CD14-positive monocyte (primary cell): ENCODE measurements around the gene FKBP15. TPM values are rescaled to one million over a fixed set of nuclear protein-coding genes. Genes with fewer than 3 reads are reported as not detected.
A peak's percentile ranks its signal among the peaks of the same experiment; 100 is the strongest.

ENCODE experiments used
- DNase-seq, 3 donors: peaks; one replicate each; pipeline ENCODE4 v3.0.0-alpha.2; 2011 to 2022
- H2AFZ ChIP-seq: 2 replicates; pipeline ENCODE4 v1.6.0; 2012; ENCODE audit warnings: mild to moderate bottlenecking, low read depth, low read length, inconsistent platforms; ENCODE audit not compliant: insufficient read depth, poor library complexity, severe bottlenecking
- H3K27ac ChIP-seq, 2 donors: 1 replicate in 1 of 2; 2 replicates in 1 of 2; pipeline ENCODE4 v1.5.1; 2012 to 2013; ENCODE audit warnings: low read length in 2 of 2, control low read depth in 1 of 2, inconsistent platforms in 1 of 2, low read depth in 1 of 2, mild to moderate bottlenecking in 1 of 2
- H3K27me3 ChIP-seq, 2 donors: one replicate each; pipeline versions ENCODE4 v1.6.0 to v1.6.1; 2011 to 2013; ENCODE audit warnings: low read length in 2 of 2; ENCODE audit not compliant: control insufficient read depth in 2 of 2, insufficient read depth in 2 of 2
- H3K36me3 ChIP-seq, 2 donors: replicated peaks in 1 of 2; 1 replicate in 1 of 2; 2 replicates in 1 of 2; pipeline versions ENCODE4 v1.5.1 to v1.6.1; 2012 to 2013; ENCODE audit warnings: low read length in 2 of 2, control low read depth in 1 of 2, inconsistent platforms in 1 of 2, mild to moderate bottlenecking in 1 of 2; ENCODE audit not compliant: insufficient read depth in 2 of 2, control insufficient read depth in 1 of 2
- H3K4me1 ChIP-seq, 2 donors: 1 replicate in 1 of 2; 2 replicates in 1 of 2; pipeline versions ENCODE4 v1.5.1 to v1.6.1; 2012 to 2013; ENCODE audit warnings: low read length in 2 of 2, control low read depth in 1 of 2, inconsistent platforms in 1 of 2, mild to moderate bottlenecking in 1 of 2, moderate library complexity in 1 of 2; ENCODE audit not compliant: insufficient read depth in 2 of 2, control insufficient read depth in 1 of 2
- H3K4me2 ChIP-seq: replicated peaks from 2 replicates; pipeline ENCODE3; 2012; ENCODE audit warnings: low read length, moderate library complexity, mild to moderate bottlenecking; ENCODE audit not compliant: poor library complexity, severe bottlenecking; ENCODE audit errors: extremely low read depth
- H3K4me3 ChIP-seq, 3 experiments: fragments of 200-600 bp in 1 of 3; sonication (generic) in 1 of 3; replicated peaks in 1 of 3; 1 replicate in 2 of 3; 2 replicates in 1 of 3; pipeline ENCODE4 v1.5.1; 2011 to 2013; ENCODE audit warnings: low read length in 3 of 3, mild to moderate bottlenecking in 3 of 3, control low read depth in 2 of 3, low read depth in 2 of 3, inconsistent platforms in 1 of 3, moderate library complexity in 1 of 3
- H3K79me2 ChIP-seq: 2 replicates; pipeline ENCODE4 v1.6.0; 2012; ENCODE audit warnings: mild to moderate bottlenecking, control low read depth, inconsistent platforms, low read length, moderate library complexity; ENCODE audit not compliant: insufficient read depth
- H3K9ac ChIP-seq: 2 replicates; pipeline ENCODE4 v1.6.0; 2017; ENCODE audit warnings: low read length, mild to moderate bottlenecking; ENCODE audit not compliant: insufficient read depth, poor library complexity, severe bottlenecking
- H3K9me3 ChIP-seq, 2 donors: replicated peaks in 1 of 2; 1 replicate in 1 of 2; 2 replicates in 1 of 2; pipeline versions ENCODE4 v1.5.1 to v1.6.1; 2012 to 2013; ENCODE audit warnings: low read length in 2 of 2, control low read depth in 1 of 2; ENCODE audit not compliant: control insufficient read depth in 1 of 2, insufficient read depth in 1 of 2
- H4K20me1 ChIP-seq: 2 replicates; pipeline ENCODE4 v1.6.0; 2012; ENCODE audit warnings: mild to moderate bottlenecking, low read length, control low read depth, moderate library complexity; ENCODE audit not compliant: insufficient read depth
- H3K27ac Mint-ChIP-seq, 7 donors: one replicate each; pipeline ENCODE4 v1.8.0; 2020; ENCODE audit warnings: mild to moderate bottlenecking in 7 of 7, mixed read lengths in 7 of 7, moderate library complexity in 6 of 7, inconsistent platforms in 2 of 7
- H3K27me3 Mint-ChIP-seq, 3 donors: one replicate each; pipeline ENCODE4 v1.8.0; 2021 to 2022; ENCODE audit warnings: low read depth in 3 of 3, mild to moderate bottlenecking in 3 of 3, mixed read lengths in 3 of 3, moderate library complexity in 3 of 3, inconsistent platforms in 1 of 3
- H3K36me3 Mint-ChIP-seq, 2 donors: one replicate each; pipeline ENCODE4 v1.8.0; 2020; ENCODE audit warnings: mixed read lengths in 2 of 2, inconsistent platforms in 1 of 2, mild to moderate bottlenecking in 1 of 2
- H3K4me1 Mint-ChIP-seq: one replicate; pipeline ENCODE4 v1.8.0; 2020; ENCODE audit warnings: mild to moderate bottlenecking, mixed read lengths
- H3K4me3 Mint-ChIP-seq, 2 donors: one replicate each; pipeline ENCODE4 v1.8.0; 2020; ENCODE audit warnings: mild to moderate bottlenecking in 2 of 2, mixed read lengths in 2 of 2, moderate library complexity in 1 of 2
- H3K9me3 Mint-ChIP-seq, 7 donors: one replicate each; pipeline ENCODE4 v1.8.0; 2020 to 2022; ENCODE audit warnings: mixed read lengths in 7 of 7, mild to moderate bottlenecking in 6 of 7, moderate library complexity in 6 of 7, inconsistent platforms in 2 of 7
- CTCF ChIP-seq: fragments of 200-600 bp; IDR thresholded peaks from one replicate; pipeline ENCODE4 v1.8.0; 2022; ENCODE audit warnings: antibody characterized with exemption, mild to moderate bottlenecking
- WGBS: methylation state at CpG from one replicate; pipeline ENCODE4 v1.1.5; 2013; ENCODE audit warnings: missing lambda C conversion rate; ENCODE audit not compliant: insufficient coverage; 5-methylcytosine and 5-hydroxymethylcytosine counted together
- intact Hi-C, 2 donors: fragments of 100-400 bp; cut with micrococcal nuclease; formaldehyde crosslinking; loops; one replicate each; pipeline versions ENCODE4 v1.15.0 to v1.15.1; 2023
- polyA plus RNA-seq, 3 donors: library from polyadenylated mRNA; depleted of rRNA in 1 of 3; unstranded in 2 of 3; stranded (reverse) in 1 of 3; fragments of 300-500 nt in 2 of 3; fragments of >200 nt in 1 of 3; fragmentation: Illumina TruSeq in 2 of 3; gene quantifications; 1 replicate in 2 of 3; 2 replicates in 1 of 3; pipeline ENCODE4 v1.2.3, GENCODE V29; 2012 to 2021

FKBP15 gene
- polyA plus RNA-seq, 3 donors = 32.3 to 120 (median 55.7) TPM

GRCh38 chr9:113152699-113153098 lies 68.4 kb downstream of the FKBP15 start:
- DNase-seq = peak in 1 of 3 donors; percentile 68
- peaks cover 17 to 32% of the 10 kb centered on the region in 2 donors for H3K36me3 ChIP-seq
- no peaks in the 10 kb centered on the region for H3K9me3 ChIP-seq
- peaks cover 79 to 84% of the 10 kb centered on the region in 2 donors for H3K4me1 ChIP-seq
- Mint-ChIP-seq H3K4me1 (peaks cover 79% of the 10 kb centered on the region), H3K36me3 (peaks cover 32 to 58% of the 10 kb centered on the region in 2 donors), H3K9me3 (no peaks in the 10 kb centered on the region), H3K27me3 (peaks cover 0 to 5% (median 3%) of the 10 kb centered on the region in 3 donors), H3K4me3 (peak overlapping the region; percentile 94 to 96), H3K27ac (peak overlapping the region; percentile 96 to 100 (median 99))
- intact Hi-C loops = loop anchor here (5.0 kb wide), 1 partner anchor 35 kb away; no protein-coding TSS in a partner anchor
- H3K79me2 ChIP-seq = peaks cover 68% of the 10 kb centered on the region
- H3K9ac ChIP-seq = peak overlapping the region; percentile 100
- no CpG with 5 or more reads among the region's 3 CpGs for WGBS
- peaks cover 53% of the 10 kb centered on the region for H4K20me1 ChIP-seq
- H3K27me3 ChIP-seq = no peaks in the 10 kb centered on the region
- H3K27ac ChIP-seq = peak overlapping the region; percentile 96 to 98
- peak overlapping the region; percentile 75 to 97 (median 93) for H3K4me3 ChIP-seq
- H3K4me2 ChIP-seq = peak overlapping the region; percentile 83
- TF ChIP-seq CTCF = no peak
- no peak overlapping the region for H2AFZ ChIP-seq

- peaks cover 76 to 77% of the 10 kb centered on the region in 2 donors for H3K4me1 ChIP-seq
- no peaks in the 10 kb centered on the region for H3K27me3 ChIP-seq
- peak overlapping the region; percentile 100 for H3K9ac ChIP-seq
- H2AFZ ChIP-seq = peak overlapping the region; percentile 68
- peaks cover 60% of the 10 kb centered on the region for H3K79me2 ChIP-seq
- peak overlapping the region; percentile 75 to 97 (median 93) for H3K4me3 ChIP-seq
- Mint-ChIP-seq H3K27ac (peak overlapping the region; percentile 96 to 100 (median 99)), H3K27me3 (peaks cover 0 to 5% (median 3%) of the 10 kb centered on the region in 3 donors), H3K36me3 (peaks cover 26 to 51% of the 10 kb centered on the region in 2 donors), H3K9me3 (no peaks in the 10 kb centered on the region), H3K4me3 (peak overlapping the region; percentile 94 to 96), H3K4me1 (peaks cover 76% of the 10 kb centered on the region)
- DNase-seq = peak; percentile 83 to 94 (median 90)
- 100% methylated on average over 1 of the region's 11 CpGs for WGBS
- intact Hi-C loops = loop anchor here (2.0 to 5.0 kb wide), 3 partner anchors 35 to 69 kb away; partner anchors contain the start of genes FKBP15 (in 1 of the 2) and SLC31A1 (in 1 of the 2)
- no peaks in the 10 kb centered on the region for H3K9me3 ChIP-seq
- peak overlapping the region; percentile 96 to 98 for H3K27ac ChIP-seq
- H3K4me2 ChIP-seq = peak overlapping the region; percentile 83
- no peak for TF ChIP-seq CTCF
- H3K36me3 ChIP-seq = peaks cover 10 to 24% of the 10 kb centered on the region in 2 donors
- H4K20me1 ChIP-seq = peaks cover 46% of the 10 kb centered on the region
Measured at GRCh38 chr9:113151696-113152630, 69.1 kb downstream of the FKBP15 start.
